ENCODE results near the gene ZCCHC14. TPM values are rescaled to one million over a fixed set of nuclear protein-coding genes. Genes with fewer than 3 reads are reported as not detected.
"Not testable (repeated sequence)": the region's sequence is repeated elsewhere in the genome, so short reads cannot be mapped to it uniquely, and the experiment has no call there.

Gene ZCCHC14
- total RNA-seq, 1 experiment from 2014 or later: 6.0 TPM

DNA sequence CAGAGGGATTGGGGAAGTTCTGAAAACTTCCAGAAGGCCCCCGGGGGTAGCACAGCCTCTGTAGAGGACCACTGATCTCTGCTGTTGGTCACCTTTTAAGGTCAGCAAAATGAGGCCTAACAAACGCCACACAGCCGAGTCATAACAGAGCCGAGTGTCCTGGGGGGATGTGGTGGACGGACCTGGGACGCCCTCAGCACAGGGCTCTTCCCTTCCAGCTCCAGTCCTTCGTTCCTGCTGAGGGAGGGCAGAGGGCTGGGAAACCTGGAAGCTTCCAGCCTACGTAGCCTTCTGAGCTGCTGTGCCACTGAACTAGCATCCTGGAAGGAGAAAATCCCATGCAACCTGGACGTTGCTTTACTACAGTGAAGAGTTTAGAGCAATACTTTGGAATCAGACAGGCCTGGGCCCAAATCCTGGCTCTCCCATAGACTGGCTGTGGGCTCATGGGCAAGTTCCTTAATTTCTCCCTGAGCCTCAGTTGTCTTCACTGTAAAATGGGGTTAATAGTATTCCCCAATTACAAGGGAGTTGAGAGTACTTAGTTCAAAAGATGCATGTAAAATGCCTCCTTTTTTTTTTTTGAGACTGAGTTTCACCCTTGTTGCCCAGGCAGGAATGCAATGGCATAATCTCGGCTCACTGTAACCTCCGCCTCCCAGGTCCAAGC, 34.4 kb upstream of the ZCCHC14 start:
- no peak for DNase-seq (ENCODE audit: low read depth, low spot score)
- in situ Hi-C loops (cut with HindIII; ENCODE audit: low pct_unique_long_range_greater_than_20kb, low sequenced_read_pairs): no loop called here

- in situ Hi-C loops (cut with HindIII; ENCODE audit: low pct_unique_long_range_greater_than_20kb, low sequenced_read_pairs): no loop called here
- DNase-seq (ENCODE audit: low read depth, low spot score): no peak
These were observed 33.6 kb upstream of the ZCCHC14 start for GRCh38 chr16:87526238-87526947.

DNA sequence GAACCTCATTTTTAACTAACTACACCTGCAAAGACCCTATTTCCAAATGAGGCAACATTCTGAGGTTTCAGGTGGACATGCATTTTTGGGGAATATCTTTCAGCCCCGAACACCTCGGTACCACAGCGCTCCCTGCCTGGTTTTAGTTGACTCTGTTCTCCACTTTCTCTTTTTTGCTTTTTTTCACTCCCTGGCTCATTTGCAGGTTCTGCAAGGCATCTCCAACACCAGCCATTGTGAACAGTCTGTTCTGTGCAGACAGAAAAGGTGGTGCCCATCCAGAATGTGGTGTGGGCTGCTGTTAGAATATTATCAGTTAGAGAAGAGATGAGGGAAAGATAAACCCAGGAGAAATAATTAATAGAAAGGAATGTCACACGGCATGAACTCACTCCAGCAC, 32.5 kb upstream of the ZCCHC14 start:
- no peak for DNase-seq (ENCODE audit: low read depth, low spot score)
- in situ Hi-C loops (cut with HindIII; ENCODE audit: low pct_unique_long_range_greater_than_20kb, low sequenced_read_pairs): no loop called here

- in situ Hi-C loops (cut with HindIII; ENCODE audit: low pct_unique_long_range_greater_than_20kb, low sequenced_read_pairs): no loop called here
- no peak for DNase-seq (ENCODE audit: low read depth, low spot score)
These were observed 31.6 kb upstream of the ZCCHC14 start for GRCh38 chr16:87524407-87524806.

- DNase-seq (ENCODE audit: low read depth, low spot score); in situ Hi-C loops (cut with HindIII; ENCODE audit: low pct_unique_long_range_greater_than_20kb, low sequenced_read_pairs): not testable (repeated sequence)
These were observed 30.8 kb upstream of the ZCCHC14 start for GRCh38 chr16:87523605-87524004.

- in situ Hi-C loops (cut with HindIII; ENCODE audit: low pct_unique_long_range_greater_than_20kb, low sequenced_read_pairs): not testable (repeated sequence)
These were observed 28.9 kb upstream of the ZCCHC14 start for GRCh38 chr16:87521764-87522163.

GRCh38 chr16:87519170-87519569, 26.3 kb upstream of the ZCCHC14 start:
- in situ Hi-C loops (cut with HindIII; ENCODE audit: low pct_unique_long_range_greater_than_20kb, low sequenced_read_pairs); DNase-seq (ENCODE audit: low read depth, low spot score): not testable (repeated sequence)

More at GRCh38 chr16:87521764-87522163, 28.9 kb upstream of the ZCCHC14 start:
- not testable (repeated sequence) for DNase-seq (ENCODE audit: low read depth, low spot score)

- DNase-seq (ENCODE audit: low read depth, low spot score); in situ Hi-C loops (cut with HindIII; ENCODE audit: low pct_unique_long_range_greater_than_20kb, low sequenced_read_pairs): not testable (repeated sequence)
These were observed 25.7 kb upstream of the ZCCHC14 start for GRCh38 chr16:87518430-87519051.

GRCh38 chr16:87517610-87518429, 25.0 kb upstream of the ZCCHC14 start:
- in situ Hi-C loops (cut with HindIII; ENCODE audit: low pct_unique_long_range_greater_than_20kb, low sequenced_read_pairs); DNase-seq (ENCODE audit: low read depth, low spot score): not testable (repeated sequence)

DNA sequence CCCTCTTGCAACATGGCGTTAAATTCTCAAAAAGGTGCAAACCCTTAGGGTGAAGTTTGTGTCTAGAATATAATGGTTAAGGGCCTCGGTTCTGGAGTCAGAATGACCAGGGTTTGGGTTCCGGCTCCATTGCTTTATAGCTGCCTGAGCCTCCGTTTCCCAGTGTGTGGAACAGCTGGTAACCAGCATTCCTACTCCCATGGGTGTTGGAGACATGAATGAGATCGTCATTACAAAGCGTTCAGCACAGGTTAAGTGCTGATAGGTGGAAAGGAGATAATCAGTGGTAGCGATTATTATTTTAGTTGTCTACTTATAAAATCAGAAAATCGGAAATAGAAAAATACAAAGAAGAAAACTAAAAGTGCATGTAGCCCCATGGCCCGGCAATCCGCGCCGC, 23.5 kb upstream of the ZCCHC14 start:
- in situ Hi-C loops (cut with HindIII; ENCODE audit: low pct_unique_long_range_greater_than_20kb, low sequenced_read_pairs): no loop called here
- DNase-seq (ENCODE audit: low read depth, low spot score): no peak

DNA sequence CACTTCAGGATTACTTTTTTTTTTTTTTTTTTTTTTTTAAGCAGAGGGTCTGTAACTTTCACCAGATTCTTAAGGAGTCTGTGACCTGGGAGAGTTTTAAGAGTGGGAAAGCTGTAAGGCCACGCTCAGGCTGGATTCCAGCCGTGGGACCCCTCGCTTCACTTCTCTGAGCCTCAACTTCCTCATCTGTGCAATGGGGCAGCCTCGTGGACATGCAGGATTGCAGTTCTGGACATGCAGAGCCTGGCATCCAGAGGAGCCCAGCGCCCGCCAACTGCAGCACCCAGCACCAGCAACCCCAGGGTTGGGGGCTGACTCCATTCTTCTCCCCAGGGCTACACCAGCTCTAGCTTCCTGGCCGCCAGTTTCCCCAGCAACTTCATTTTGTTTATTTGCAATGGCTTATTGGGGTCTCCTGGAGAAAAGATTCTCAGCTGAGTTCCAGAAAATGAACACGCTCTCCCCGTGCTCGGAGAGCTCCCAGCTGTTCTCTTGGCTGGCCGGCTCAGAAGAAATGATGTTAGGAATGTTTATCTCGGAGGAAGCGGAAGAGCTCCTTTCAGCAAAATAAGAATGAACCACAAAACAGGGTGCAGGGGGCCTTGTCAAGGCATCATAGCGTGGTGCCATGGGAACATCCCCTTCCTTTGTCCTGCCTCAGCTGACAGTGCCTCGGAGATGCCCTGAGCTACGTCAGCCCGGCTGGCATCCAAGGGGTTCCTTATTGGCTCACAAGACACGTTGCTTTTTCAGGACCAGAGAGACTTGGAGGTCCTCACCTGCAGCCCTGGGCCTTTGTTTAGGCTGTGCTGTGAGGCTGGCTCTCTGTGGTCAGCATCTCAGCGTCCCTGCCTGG, 22.9 kb upstream of the ZCCHC14 start:
- in situ Hi-C loops (cut with HindIII; ENCODE audit: low pct_unique_long_range_greater_than_20kb, low sequenced_read_pairs): no loop called here
- DNase-seq (ENCODE audit: low read depth, low spot score): no peak

DNA sequence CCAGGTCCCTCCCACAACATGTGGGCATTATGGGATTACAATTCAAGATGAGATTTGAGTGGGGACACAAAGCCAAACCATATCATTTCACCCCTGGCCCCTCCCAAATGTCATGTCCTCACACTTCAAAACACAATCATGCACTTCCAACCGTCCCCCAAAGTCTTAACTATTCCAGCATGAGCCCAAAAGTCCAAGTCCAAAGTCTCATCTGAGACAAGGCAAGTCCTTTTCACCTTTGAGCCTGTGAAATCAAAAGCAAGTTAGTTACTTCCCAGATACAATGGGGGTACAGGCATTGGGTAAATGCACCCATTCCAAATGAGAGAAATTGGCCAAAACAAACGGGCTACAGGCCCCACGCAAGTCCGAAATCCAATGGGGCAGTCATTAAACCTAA, 17.0 kb upstream of the ZCCHC14 start:
- in situ Hi-C loops (cut with HindIII; ENCODE audit: low pct_unique_long_range_greater_than_20kb, low sequenced_read_pairs); DNase-seq (ENCODE audit: low read depth, low spot score): not testable (repeated sequence)

DNA sequence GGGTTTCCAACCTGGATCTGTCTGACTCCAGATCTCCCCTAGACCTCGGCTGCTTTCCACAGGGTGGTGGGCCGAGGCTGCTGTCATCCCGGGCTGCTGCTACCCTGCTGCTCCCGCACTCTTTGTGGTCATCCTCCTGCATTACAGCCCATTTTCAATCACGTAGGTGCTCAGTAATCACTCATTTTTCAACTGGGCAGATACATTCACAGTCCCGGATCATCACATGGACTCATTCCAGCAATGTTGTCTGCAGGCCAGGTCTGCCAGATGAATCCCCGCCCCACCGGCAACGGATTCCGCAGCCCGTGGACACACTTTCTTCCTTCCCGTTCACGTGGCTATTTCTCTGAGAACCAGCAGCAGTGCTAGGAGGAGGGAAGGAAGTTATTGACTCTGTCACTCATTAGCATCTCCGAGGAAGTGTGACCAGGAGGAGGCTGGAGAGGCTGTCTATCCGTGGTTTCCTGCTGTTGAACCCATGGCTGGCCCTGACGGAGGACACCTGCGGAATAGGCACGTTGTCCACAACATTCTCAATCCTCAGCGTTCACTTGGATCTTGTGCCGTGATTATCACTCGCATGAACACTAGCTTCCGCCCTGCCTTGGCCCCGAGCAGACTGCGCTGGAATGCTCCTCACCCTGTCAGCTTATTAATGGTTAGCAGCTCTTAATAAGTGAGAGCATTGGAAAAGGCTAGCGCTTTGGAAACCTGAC, 14.7 kb upstream of the ZCCHC14 start:
- in situ Hi-C loops (cut with HindIII; ENCODE audit: low pct_unique_long_range_greater_than_20kb, low sequenced_read_pairs): no loop called here
- no peak for DNase-seq (ENCODE audit: low read depth, low spot score)

DNA sequence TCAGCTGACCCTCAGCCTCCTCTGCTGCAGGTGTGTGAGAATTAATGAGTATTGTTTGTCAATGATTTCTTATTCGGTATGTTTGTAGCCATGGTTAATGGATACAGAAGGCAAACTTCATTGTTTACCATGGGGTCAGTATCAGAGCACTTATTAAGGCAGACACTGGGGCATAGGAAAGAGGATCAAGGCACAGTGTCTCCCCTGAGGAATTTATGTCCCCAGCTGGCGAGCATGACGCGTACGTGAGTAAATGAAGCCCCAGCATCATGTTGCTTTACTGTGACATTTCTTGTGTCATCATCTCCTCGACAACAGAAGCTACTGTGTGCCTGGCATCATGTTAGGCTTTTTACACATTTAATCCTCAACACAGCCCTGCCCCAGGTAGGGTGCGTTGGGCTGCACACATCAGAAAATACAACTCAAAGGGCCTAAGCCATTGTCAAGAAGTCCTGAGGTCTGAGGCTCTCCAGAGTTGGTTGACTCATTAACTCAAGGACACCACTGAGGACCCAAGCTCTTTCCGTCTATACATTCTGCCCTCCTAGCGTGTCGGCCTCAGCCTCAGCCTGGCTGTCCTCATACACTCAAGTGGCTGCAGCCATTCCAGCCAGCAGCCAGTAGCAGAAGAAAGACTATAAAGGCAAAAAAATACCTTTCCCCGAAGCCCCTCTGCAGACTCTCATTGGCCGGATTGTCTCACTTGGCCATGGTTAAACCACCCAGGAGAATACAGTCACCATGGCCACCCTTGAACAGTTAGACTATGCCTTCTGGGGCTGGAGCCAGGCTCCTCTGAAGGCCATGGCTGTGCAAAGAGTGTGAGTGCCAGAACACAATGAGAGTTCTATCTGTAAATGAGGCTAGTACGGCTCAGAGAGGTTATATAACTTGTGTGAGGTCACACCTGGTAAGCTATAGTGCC, 13.9 kb upstream of the ZCCHC14 start:
- in situ Hi-C loops (cut with HindIII; ENCODE audit: low pct_unique_long_range_greater_than_20kb, low sequenced_read_pairs): no loop called here
- no peak for DNase-seq (ENCODE audit: low read depth, low spot score)

DNA sequence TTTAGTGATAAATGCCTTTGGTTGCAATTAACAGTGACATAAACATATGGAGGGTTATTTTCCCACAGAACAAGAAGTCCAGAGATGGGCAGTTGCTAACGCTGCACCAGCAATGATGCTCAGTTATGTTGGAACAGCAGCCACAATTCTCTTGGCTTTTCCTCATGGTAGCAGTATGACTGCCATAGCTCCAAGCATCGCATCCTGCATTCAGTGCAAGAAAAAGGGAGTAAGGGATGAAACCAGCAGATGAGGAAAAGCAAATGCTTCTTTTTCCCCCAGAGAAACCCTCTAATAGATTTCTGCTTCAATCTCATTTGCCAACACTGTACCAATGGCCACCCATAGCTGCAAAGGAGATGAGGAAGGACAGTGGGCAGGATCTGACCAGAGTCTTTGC, 13.0 kb upstream of the ZCCHC14 start:
- DNase-seq (ENCODE audit: low read depth, low spot score): no peak
- in situ Hi-C loops (cut with HindIII; ENCODE audit: low pct_unique_long_range_greater_than_20kb, low sequenced_read_pairs): no loop called here

Data from SK-MEL-5 (cell line).